Neural cell (in vitro differentiated cells): ENCODE data around the gene OR5F1.

Experiments used
- CTCF ChIP-seq: fragments of 450-650 bp; IDR thresholded peaks from 2 replicates; pipeline ENCODE4 v1.5.1; 2014; ENCODE audit warnings: antibody characterized with exemption, mild to moderate bottlenecking, moderate library complexity; ENCODE audit not compliant: poor library complexity, severe bottlenecking
- EP300 ChIP-seq: fragments of 450-650 bp; conservative IDR thresholded peaks from 2 replicates; pipeline ENCODE4 v1.6.1; 2014; ENCODE audit warnings: antibody characterized with exemption, mild to moderate bottlenecking, moderate library complexity; ENCODE audit not compliant: poor library complexity, severe bottlenecking
- POLR2AphosphoS5 ChIP-seq: IDR thresholded peaks from 2 replicates; pipeline ENCODE4 v1.6.1; 2012

DNA sequence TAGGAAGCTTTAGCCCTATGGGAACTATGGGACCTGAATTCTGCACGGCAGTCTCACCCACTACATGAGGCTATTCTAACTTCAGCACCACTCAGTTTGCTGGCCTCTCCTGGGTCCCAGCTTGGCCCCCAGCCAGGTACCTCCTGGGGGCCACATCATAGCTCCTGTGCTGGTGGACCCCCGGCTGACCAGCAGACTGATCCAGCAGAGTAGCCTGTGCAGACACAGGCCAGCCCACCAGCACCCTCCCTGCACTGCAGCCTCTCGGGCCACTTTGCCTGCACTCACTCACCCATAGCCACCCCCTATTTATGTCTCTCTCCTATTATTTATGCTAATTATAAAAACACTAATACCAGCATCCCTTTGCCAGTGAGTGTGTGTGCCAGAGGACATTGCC is 23.5 kb downstream of the OR5F1 start:
- no peak for TF ChIP-seq CTCF
- no peak for TF ChIP-seq POLR2AphosphoS5
- no peak for TF ChIP-seq EP300
